ENCODE data around the gene PLIN4. TPM values are rescaled to one million over a fixed set of nuclear protein-coding genes. Genes with fewer than 3 reads are reported as not detected.
"Not testable (repeated sequence)": the region's sequence is repeated elsewhere in the genome, so short reads cannot be mapped to it uniquely, and the experiment has no call there.

Gene PLIN4
- total RNA-seq = 1 to 10 TPM in 6 of 9 donors, under 1 TPM in 3; 0.17 to 9.1 (median 2.0) TPM
- polyA plus RNA-seq = 10 to 100 TPM in 1 of 3 donors, 1 to 10 TPM in 1, under 1 TPM in 1; 0.09 to 25.4 (median 9.3) TPM
- long read RNA-seq, donor 1 = 0 reads
- long read RNA-seq, donor 2 = 0 reads
- long read RNA-seq, donor 3 = 0 reads
- long read RNA-seq, donor 4 = 0 reads
- long read RNA-seq, donor 5, partial matches to known transcripts = 4 of 7 reads
- long read RNA-seq, donor 5, other reads (novel, unspliced or antisense) = 3 of 7 reads
- long read RNA-seq, donor 6 = 0 reads
- long read RNA-seq, donor 7 = 0 reads
- long read RNA-seq, donor 8 = 0 reads
- long read RNA-seq, donor 9 = 0 reads
- long read RNA-seq, donor 10 = 0 reads

GRCh38 chr19:4518345-4519171, at the start of gene PLIN4:
Gene PLIN4, minus strand, starts transcription at chr19:4518486. Its CDS starts 214 bp downstream, at chr19:4518272.
- Histone ChIP-seq H3K4me3 (no peak within 1 kb of the TSS), H3K36me3 (replicated peaks in 1 of 2) (no peaks in the 10 kb centered on the region), H3K4me1 (replicated peaks in 1 of 2) (no peaks in the 10 kb centered on the region), H3K27ac (no peak within 1 kb of the TSS), H3K9me3 (replicated peaks in 1 of 3) (no peaks in the 10 kb centered on the region), H3K27me3 (no peaks in the 10 kb centered on the region)
- TF ChIP-seq POLR2A (IDR thresholded peaks at IDR 0.05) = no peak
- WGBS, 4 donors = 73 to 81% (median 76%) methylated on average over 16 to 34 of the region's 34 CpGs
- intact Hi-C loops (cut with DNase I) = no loop called here
- DNase-seq = no peak

- Histone ChIP-seq H3K36me3 (replicated peaks in 1 of 2) (no peaks in the 10 kb centered on the region), H3K4me1 (replicated peaks in 1 of 2) (no peaks in the 10 kb centered on the region), H3K27ac (no peak overlapping the region), H3K27me3 (no peaks in the 10 kb centered on the region), H3K9me3 (replicated peaks in 1 of 3) (no peaks in the 10 kb centered on the region), H3K4me3 (no peak overlapping the region)
- intact Hi-C loops (cut with DNase I) = no loop called here
- peak; percentile 59 to 82 (median 65) for DNase-seq
- no peak for TF ChIP-seq POLR2A (IDR thresholded peaks at IDR 0.05)
- peak; percentile 65 to 90 (median 82) for TF ChIP-seq CTCF (IDR thresholded peaks at IDR 0.05)
- WGBS, 4 donors = 44 to 55% (median 53%) methylated on average over 14 of the region's 14 CpGs
Measured at GRCh38 chr19:4567584-4568071, 49.3 kb upstream of the PLIN4 start.

- no peaks in the 10 kb centered on the region for H3K9me3 ChIP-seq (replicated peaks in 1 of 3)
- no peak for TF ChIP-seq CTCF (IDR thresholded peaks at IDR 0.05)
- no peak for TF ChIP-seq POLR2A (IDR thresholded peaks at IDR 0.05)
- H3K27me3 ChIP-seq = no peaks in the 10 kb centered on the region
- no peaks in the 10 kb centered on the region for H3K36me3 ChIP-seq (replicated peaks in 1 of 2)
- intact Hi-C loops (cut with DNase I) = no loop called here
- WGBS, 4 donors = 86 to 91% (median 90%) methylated on average over 21 to 35 of the region's 35 CpGs
- no peaks in the 10 kb centered on the region for H3K4me1 ChIP-seq (replicated peaks in 1 of 2)
- H3K27ac ChIP-seq = no peak overlapping the region
- no peak overlapping the region for H3K4me3 ChIP-seq
- DNase-seq = no peak
Measured at GRCh38 chr19:4566402-4567051, 48.2 kb upstream of the PLIN4 start.

GRCh38 chr19:4563562-4563961, 45.3 kb upstream of the PLIN4 start:
- 62 to 85% (median 72%) methylated on average over 5 of the region's 5 CpGs for WGBS, 4 donors
- H3K36me3 ChIP-seq (replicated peaks in 1 of 2); H3K27ac ChIP-seq; H3K27me3 ChIP-seq; H3K9me3 ChIP-seq (replicated peaks in 1 of 3); H3K4me1 ChIP-seq (replicated peaks in 1 of 2); H3K4me3 ChIP-seq; intact Hi-C loops (cut with DNase I): not testable (repeated sequence)
- peak in 2 of 7 donors; percentile 50 to 51 for DNase-seq

GRCh38 chr19:4562085-4562484, 43.8 kb upstream of the PLIN4 start:
- WGBS, 4 donors = 70 to 90% (median 76%) methylated on average over 6 to 7 of the region's 7 CpGs
- Histone ChIP-seq H3K27ac (peak overlapping the region in 1 of 5 donors; percentile 55), H3K4me1 (replicated peaks in 1 of 2) (peaks cover 0 to 15% of the 10 kb centered on the region in 2 donors)
- H3K27me3 ChIP-seq; intact Hi-C loops (cut with DNase I); H3K36me3 ChIP-seq (replicated peaks in 1 of 2); H3K9me3 ChIP-seq (replicated peaks in 1 of 3); H3K4me3 ChIP-seq: not testable (repeated sequence)
- DNase-seq = peak in 1 of 7 donors; percentile 60
